ENCODE results near the gene DNAH1.

DNA sequence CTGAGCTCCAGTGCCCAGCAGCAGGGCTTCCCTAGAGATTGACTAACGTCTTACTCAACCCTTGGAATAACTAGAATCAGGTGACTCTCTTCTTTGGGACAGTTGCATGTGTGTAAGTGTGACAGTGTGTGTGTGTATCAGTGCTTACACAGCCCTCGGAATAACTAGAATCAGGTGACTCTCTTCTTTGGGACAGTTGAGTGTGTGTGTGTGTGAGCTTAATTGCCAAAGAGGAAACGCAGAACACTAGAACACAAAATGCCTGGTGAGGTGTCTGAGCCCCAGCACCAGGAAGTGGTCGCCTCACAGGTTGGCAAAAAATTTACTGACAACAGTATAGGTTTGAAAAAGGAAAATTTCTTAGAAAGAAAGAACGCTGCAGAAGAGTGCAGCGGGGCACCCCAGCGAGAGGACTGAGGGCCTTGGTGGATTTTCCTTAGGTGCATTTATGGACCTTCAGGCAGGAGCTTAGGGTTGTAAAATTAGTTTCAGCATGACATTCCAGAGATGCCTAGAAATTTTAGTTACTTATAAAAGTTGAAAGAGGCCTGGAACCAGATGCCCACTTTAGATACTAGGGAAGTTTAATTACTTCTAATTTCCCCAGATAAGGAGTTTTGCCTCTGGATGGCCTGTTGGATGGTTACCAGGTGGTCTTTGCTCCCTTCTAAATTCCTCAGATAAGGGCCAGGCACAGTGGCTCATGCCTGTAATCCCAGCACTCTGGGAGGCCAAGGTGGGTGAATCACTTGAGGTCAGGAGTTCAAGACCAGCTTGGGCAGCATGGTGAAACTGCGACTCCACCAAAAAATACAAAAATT is 33.9 kb upstream of the DNAH1 start:
- TF ChIP-seq, protein P1, sequence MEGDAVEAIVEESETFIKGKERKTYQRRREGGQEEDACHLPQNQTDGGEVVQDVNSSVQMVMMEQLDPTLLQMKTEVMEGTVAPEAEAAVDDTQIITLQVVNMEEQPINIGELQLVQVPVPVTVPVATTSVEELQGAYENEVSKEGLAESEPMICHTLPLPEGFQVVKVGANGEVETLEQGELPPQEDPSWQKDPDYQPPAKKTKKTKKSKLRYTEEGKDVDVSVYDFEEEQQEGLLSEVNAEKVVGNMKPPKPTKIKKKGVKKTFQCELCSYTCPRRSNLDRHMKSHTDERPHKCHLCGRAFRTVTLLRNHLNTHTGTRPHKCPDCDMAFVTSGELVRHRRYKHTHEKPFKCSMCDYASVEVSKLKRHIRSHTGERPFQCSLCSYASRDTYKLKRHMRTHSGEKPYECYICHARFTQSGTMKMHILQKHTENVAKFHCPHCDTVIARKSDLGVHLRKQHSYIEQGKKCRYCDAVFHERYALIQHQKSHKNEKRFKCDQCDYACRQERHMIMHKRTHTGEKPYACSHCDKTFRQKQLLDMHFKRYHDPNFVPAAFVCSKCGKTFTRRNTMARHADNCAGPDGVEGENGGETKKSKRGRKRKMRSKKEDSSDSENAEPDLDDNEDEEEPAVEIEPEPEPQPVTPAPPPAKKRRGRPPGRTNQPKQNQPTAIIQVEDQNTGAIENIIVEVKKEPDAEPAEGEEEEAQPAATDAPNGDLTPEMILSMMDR (conservative IDR thresholded peaks at IDR 0.05; ENCODE audit: low read depth, low read length): no peak
- TF ChIP-seq BHLHE40 (IDR thresholded peaks at IDR 0.05; ENCODE audit: low read depth, low read length) (no peak), POLR2A (IDR thresholded peaks at IDR 0.05; ENCODE audit: low read depth, low read length) (no peak), SMC3 (IDR thresholded peaks at IDR 0.05; ENCODE audit: low read depth, low read length) (no peak), RFX5 (IDR thresholded peaks at IDR 0.05; ENCODE audit: low read depth, low read length) (no peak)
- TF ChIP-seq, protein P2, sequence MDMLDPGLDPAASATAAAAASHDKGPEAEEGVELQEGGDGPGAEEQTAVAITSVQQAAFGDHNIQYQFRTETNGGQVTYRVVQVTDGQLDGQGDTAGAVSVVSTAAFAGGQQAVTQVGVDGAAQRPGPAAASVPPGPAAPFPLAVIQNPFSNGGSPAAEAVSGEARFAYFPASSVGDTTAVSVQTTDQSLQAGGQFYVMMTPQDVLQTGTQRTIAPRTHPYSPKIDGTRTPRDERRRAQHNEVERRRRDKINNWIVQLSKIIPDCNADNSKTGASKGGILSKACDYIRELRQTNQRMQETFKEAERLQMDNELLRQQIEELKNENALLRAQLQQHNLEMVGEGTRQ (IDR thresholded peaks at IDR 0.05; ENCODE audit: low read depth, low read length): no peak
